ENCODE results near the gene NAPB.

GRCh38 chr20:23396950-23397627 is 24.2 kb downstream of the NAPB start:
- TF ChIP-seq CTCF (IDR thresholded peaks at IDR 0.05; ENCODE audit: insufficient read depth, low read depth, low read length) (no peak), EZH2 (IDR thresholded peaks at IDR 0.05; ENCODE audit: insufficient read depth, low read length) (no peak)

Data from astrocyte (in vitro differentiated cells and primary cell).